ENCODE data around the gene FAM20C. TPM values are rescaled to one million over a fixed set of nuclear protein-coding genes. Genes with fewer than 3 reads are reported as not detected.
A peak's percentile ranks its signal among the peaks of the same experiment; 100 is the strongest.

The FAM20C gene
- total RNA-seq (10 to 100 TPM; 17.1 to 27.9 TPM), polyA plus RNA-seq (ENCODE audit: insufficient read length in 2 of 2) (10 to 100 TPM; 53.6 to 58.8 TPM)
- long read RNA-seq, donor 1, transcript FAM20C-201 (10 exons, 2,751 nt) = major isoform, 16 of 16 reads
- long read RNA-seq, donor 1, partial matches to known transcripts = 0 of 16 reads
- long read RNA-seq, donor 1, other reads (novel, unspliced or antisense) = 0 of 16 reads
- long read RNA-seq, donor 2, partial matches to known transcripts = 0 of 3 reads
- long read RNA-seq, donor 2, other reads (novel, unspliced or antisense) = 0 of 3 reads
- long read RNA-seq, donor 3, transcript FAM20C-201 (10 exons, 2,751 nt) = major isoform, 6 of 6 reads
- long read RNA-seq, donor 3, partial matches to known transcripts = 0 of 6 reads
- long read RNA-seq, donor 3, other reads (novel, unspliced or antisense) = 0 of 6 reads
- long read RNA-seq, donor 4, partial matches to known transcripts = 0 of 1 reads
- long read RNA-seq, donor 4, other reads (novel, unspliced or antisense) = 0 of 1 reads

GRCh38 chr7:191981-192649, at the start of gene FAM20C:
TSS of gene FAM20C (plus strand) at chr7:192571. CDS start at chr7:193200, 629 bp downstream.
- Histone ChIP-seq H3K27me3 (ENCODE audit: control insufficient read depth, insufficient read depth, low read length) (no peaks in the 10 kb centered on the region), H3K9me3 (ENCODE audit: control insufficient read depth, insufficient read depth, low read length) (no peaks in the 10 kb centered on the region), H3K4me3 (ENCODE audit: low read depth, low read length) (peak within 1 kb of the TSS; percentile 59), H3K4me1 (ENCODE audit: control insufficient read depth, insufficient read depth, low read length) (peaks cover 52% of the 10 kb centered on the region), H3K27ac (ENCODE audit: low read depth, low read length) (peak within 1 kb of the TSS; percentile 71), H3K36me3 (ENCODE audit: control insufficient read depth, insufficient read depth, low read length) (peaks cover 45% of the 10 kb centered on the region)
- WGBS (ENCODE audit: insufficient coverage) = under 1% methylated on average over 83 of the region's 89 CpGs
- peak; percentile 54 to 95 (median 70) for DNase-seq (ENCODE audit: low read depth in 4 of 6, low spot score in 6 of 6)

- Histone ChIP-seq H3K9me3 (ENCODE audit: control insufficient read depth, insufficient read depth, low read length) (no peaks in the 10 kb centered on the region), H3K4me3 (ENCODE audit: low read depth, low read length) (no peak overlapping the region), H3K27ac (ENCODE audit: low read depth, low read length) (no peak overlapping the region), H3K27me3 (ENCODE audit: control insufficient read depth, insufficient read depth, low read length) (no peaks in the 10 kb centered on the region), H3K36me3 (ENCODE audit: control insufficient read depth, insufficient read depth, low read length) (peaks cover 5% of the 10 kb centered on the region), H3K4me1 (ENCODE audit: control insufficient read depth, insufficient read depth, low read length) (peaks cover 16% of the 10 kb centered on the region)
- DNase-seq (ENCODE audit: low read depth in 4 of 6, low spot score in 6 of 6) = no peak
- 93% methylated on average over 17 of the region's 22 CpGs for WGBS (ENCODE audit: insufficient coverage)
Measured at GRCh38 chr7:143145-143751, 49.1 kb upstream of the FAM20C start.

GRCh38 chr7:143811-144453, 48.4 kb upstream of the FAM20C start:
- DNase-seq (ENCODE audit: low read depth in 4 of 6, low spot score in 6 of 6) = no peak

GRCh38 chr7:144454-144826, 47.9 kb upstream of the FAM20C start:
- no peaks in the 10 kb centered on the region for H3K9me3 ChIP-seq (ENCODE audit: control insufficient read depth, insufficient read depth, low read length)
- no peaks in the 10 kb centered on the region for H3K27me3 ChIP-seq (ENCODE audit: control insufficient read depth, insufficient read depth, low read length)
- 92% methylated on average over 13 of the region's 15 CpGs for WGBS (ENCODE audit: insufficient coverage)
- H3K36me3 ChIP-seq (ENCODE audit: control insufficient read depth, insufficient read depth, low read length) = peaks cover 5% of the 10 kb centered on the region
- H3K27ac ChIP-seq (ENCODE audit: low read depth, low read length) = no peak overlapping the region
- DNase-seq (ENCODE audit: low read depth in 4 of 6, low spot score in 6 of 6) = no peak
- peaks cover 11% of the 10 kb centered on the region for H3K4me1 ChIP-seq (ENCODE audit: control insufficient read depth, insufficient read depth, low read length)
- H3K4me3 ChIP-seq (ENCODE audit: low read depth, low read length) = no peak overlapping the region

More at GRCh38 chr7:143811-144453, 48.4 kb upstream of the FAM20C start:
- Histone ChIP-seq H3K27ac (ENCODE audit: low read depth, low read length) (no peak overlapping the region), H3K27me3 (ENCODE audit: control insufficient read depth, insufficient read depth, low read length) (no peaks in the 10 kb centered on the region), H3K36me3 (ENCODE audit: control insufficient read depth, insufficient read depth, low read length) (peaks cover 5% of the 10 kb centered on the region), H3K4me3 (ENCODE audit: low read depth, low read length) (no peak overlapping the region), H3K9me3 (ENCODE audit: control insufficient read depth, insufficient read depth, low read length) (no peaks in the 10 kb centered on the region), H3K4me1 (ENCODE audit: control insufficient read depth, insufficient read depth, low read length) (peaks cover 15% of the 10 kb centered on the region)
- 85% methylated on average over 11 of the region's 12 CpGs for WGBS (ENCODE audit: insufficient coverage)

- 71% methylated on average over 3 of the region's 4 CpGs for WGBS (ENCODE audit: insufficient coverage)
- no peak for DNase-seq (ENCODE audit: low read depth in 4 of 6, low spot score in 6 of 6)
- no peak overlapping the region for H3K27ac ChIP-seq (ENCODE audit: low read depth, low read length)
- no peaks in the 10 kb centered on the region for H3K27me3 ChIP-seq (ENCODE audit: control insufficient read depth, insufficient read depth, low read length)
- H3K36me3 ChIP-seq (ENCODE audit: control insufficient read depth, insufficient read depth, low read length) = peaks cover 5% of the 10 kb centered on the region
- peaks cover 19% of the 10 kb centered on the region for H3K4me1 ChIP-seq (ENCODE audit: control insufficient read depth, insufficient read depth, low read length)
- H3K4me3 ChIP-seq (ENCODE audit: low read depth, low read length) = no peak overlapping the region
- no peaks in the 10 kb centered on the region for H3K9me3 ChIP-seq (ENCODE audit: control insufficient read depth, insufficient read depth, low read length)
Measured at GRCh38 chr7:145863-146262, 46.5 kb upstream of the FAM20C start.

GRCh38 chr7:148543-148931, 43.8 kb upstream of the FAM20C start:
- H3K9me3 ChIP-seq (ENCODE audit: control insufficient read depth, insufficient read depth, low read length) = no peaks in the 10 kb centered on the region

GRCh38 chr7:148932-149790, 43.2 kb upstream of the FAM20C start:
- WGBS (ENCODE audit: insufficient coverage) = under 1% methylated on average over 71 of the region's 74 CpGs
- peak overlapping the region; percentile 86 for H3K4me3 ChIP-seq (ENCODE audit: low read depth, low read length)

More at GRCh38 chr7:148543-148931, 43.8 kb upstream of the FAM20C start:
- no CpG with 5 or more reads among the region's 5 CpGs for WGBS (ENCODE audit: insufficient coverage)
- no peaks in the 10 kb centered on the region for H3K27me3 ChIP-seq (ENCODE audit: control insufficient read depth, insufficient read depth, low read length)
- H3K27ac ChIP-seq (ENCODE audit: low read depth, low read length) = peak overlapping the region; percentile 92
- H3K4me1 ChIP-seq (ENCODE audit: control insufficient read depth, insufficient read depth, low read length) = peaks cover 20% of the 10 kb centered on the region
- H3K4me3 ChIP-seq (ENCODE audit: low read depth, low read length) = peak overlapping the region; percentile 86
- H3K36me3 ChIP-seq (ENCODE audit: control insufficient read depth, insufficient read depth, low read length) = peaks cover 5% of the 10 kb centered on the region
- DNase-seq (ENCODE audit: low read depth in 4 of 6, low spot score in 6 of 6) = no peak

GRCh38 chr7:149791-150636, 42.4 kb upstream of the FAM20C start:
- no peak for DNase-seq (ENCODE audit: low read depth in 4 of 6, low spot score in 6 of 6)

More at GRCh38 chr7:148932-149790, 43.2 kb upstream of the FAM20C start:
- H3K36me3 ChIP-seq (ENCODE audit: control insufficient read depth, insufficient read depth, low read length) = peaks cover 4% of the 10 kb centered on the region
- no peaks in the 10 kb centered on the region for H3K27me3 ChIP-seq (ENCODE audit: control insufficient read depth, insufficient read depth, low read length)
- peak overlapping the region; percentile 92 for H3K27ac ChIP-seq (ENCODE audit: low read depth, low read length)
- peaks cover 25% of the 10 kb centered on the region for H3K4me1 ChIP-seq (ENCODE audit: control insufficient read depth, insufficient read depth, low read length)
- H3K9me3 ChIP-seq (ENCODE audit: control insufficient read depth, insufficient read depth, low read length) = no peaks in the 10 kb centered on the region
- peak; percentile 95 to 100 (median 98) for DNase-seq (ENCODE audit: low read depth in 4 of 6, low spot score in 6 of 6)

More at GRCh38 chr7:149791-150636, 42.4 kb upstream of the FAM20C start:
- H3K9me3 ChIP-seq (ENCODE audit: control insufficient read depth, insufficient read depth, low read length) = no peaks in the 10 kb centered on the region
- H3K4me3 ChIP-seq (ENCODE audit: low read depth, low read length) = peak overlapping the region; percentile 86
- H3K27me3 ChIP-seq (ENCODE audit: control insufficient read depth, insufficient read depth, low read length) = no peaks in the 10 kb centered on the region
- H3K27ac ChIP-seq (ENCODE audit: low read depth, low read length) = peak overlapping the region; percentile 92
- no peaks in the 10 kb centered on the region for H3K36me3 ChIP-seq (ENCODE audit: control insufficient read depth, insufficient read depth, low read length)
- 36% methylated on average over 40 of the region's 41 CpGs for WGBS (ENCODE audit: insufficient coverage)
- peaks cover 26% of the 10 kb centered on the region for H3K4me1 ChIP-seq (ENCODE audit: control insufficient read depth, insufficient read depth, low read length)
